Panc1 (cell line): ENCODE data around the gene GDF11. TPM values are rescaled to one million over a fixed set of nuclear protein-coding genes. Genes with fewer than 3 reads are reported as not detected.
"Not testable (repeated sequence)": the region's sequence is repeated elsewhere in the genome, so short reads cannot be mapped to it uniquely, and the experiment has no call there.

Source experiments
- ATAC-seq: fragments of 200-7000 bp; cut with Tn5 transposase; 2 replicates; pipeline ENCODE4 v1.9.1; 2020; ENCODE audit warnings: mild to moderate bottlenecking, moderate library complexity
- BruUV-seq: library from RNA; stranded (reverse); fragments of 400-500 nt; replicated peaks from 2 replicates; lab custom pipeline; 2021; lab: Mats Ljungman, UMichigan
- CTCF ChIA-PET: fragments of 300-600 bp; sonication (Branson Sonifier 250); formaldehyde crosslinking; loops from one replicate; lab custom pipeline; 2022; ENCODE audit warnings: antibody characterized with exemption; lab: Charles Lee
- POLR2A ChIA-PET: fragments of 300-600 bp; sonication (Branson Sonifier 250); formaldehyde crosslinking; loops from one replicate; lab custom pipeline; 2022; ENCODE audit warnings: antibody characterized with exemption; lab: Charles Lee
- DNase-seq: peaks from one replicate; pipeline ENCODE4 v3.0.0-alpha.2; 2010; ENCODE audit warnings: low read depth, low spot score
- H3K27ac ChIP-seq: 2 replicates; pipeline ENCODE4 v1.5.1; 2011; ENCODE audit warnings: mild to moderate bottlenecking, low read length, inconsistent platforms
- H3K27me3 ChIP-seq: fragments of 200-500 bp; sonication (Bioruptor generic); 2 replicates; pipeline ENCODE4 v1.6.0; 2014; ENCODE audit warnings: low read length, inconsistent platforms; ENCODE audit not compliant: control insufficient read depth, insufficient read depth
- H3K36me3 ChIP-seq: fragments of 200-500 bp; sonication (Bioruptor generic); 2 replicates; pipeline ENCODE4 v1.5.1; 2014; ENCODE audit warnings: inconsistent platforms, mild to moderate bottlenecking, low read length, moderate library complexity; ENCODE audit not compliant: control insufficient read depth, insufficient read depth
- H3K4me1 ChIP-seq: 2 replicates; pipeline ENCODE4 v1.5.1; 2011; ENCODE audit warnings: inconsistent platforms, mild to moderate bottlenecking, low read length, moderate library complexity; ENCODE audit not compliant: control insufficient read depth, insufficient read depth
- H3K4me3 ChIP-seq, 2 experiments: 2 replicates each; pipeline ENCODE4 v1.5.1; 2011 to 2012; ENCODE audit warnings: low read depth in 2 of 2, low read length in 2 of 2, mild to moderate bottlenecking in 2 of 2, inconsistent platforms in 1 of 2, moderate library complexity in 1 of 2
- H3K9me3 ChIP-seq: fragments of 200-500 bp; sonication (Bioruptor generic); 2 replicates; pipeline ENCODE4 v1.5.1; 2014; ENCODE audit warnings: low read depth, mild to moderate bottlenecking, inconsistent platforms, low read length, moderate library complexity; ENCODE audit not compliant: control insufficient read depth, insufficient read depth
- CTCF ChIP-seq: fragments of 450-650 bp; IDR thresholded peaks from 2 replicates; pipeline ENCODE4 v1.5.1; 2017; ENCODE audit warnings: mild to moderate bottlenecking
- POLR2AphosphoS5 ChIP-seq: IDR thresholded peaks from 2 replicates; pipeline ENCODE4 v1.6.1; 2012; ENCODE audit warnings: mild to moderate bottlenecking, low read depth, low read length, moderate library complexity
- REST ChIP-seq, 2 experiments: IDR thresholded peaks; 2 replicates each; pipeline ENCODE4 v1.6.1; 2011 to 2012; ENCODE audit warnings: low read depth in 2 of 2, control low read depth in 1 of 2, low read length in 1 of 2, mild to moderate bottlenecking in 1 of 2, moderate library complexity in 1 of 2; ENCODE audit not compliant: insufficient read depth in 1 of 2
- SIN3A ChIP-seq: IDR thresholded peaks from 2 replicates; pipeline ENCODE4 v1.6.1; 2012; ENCODE audit warnings: low read depth, mild to moderate bottlenecking, low read length, moderate library complexity, borderline replicate concordance; ENCODE audit not compliant: insufficient read depth
- TCF7L2 ChIP-seq: IDR thresholded peaks from 2 replicates; pipeline ENCODE4 v1.6.1; 2011; ENCODE audit warnings: mild to moderate bottlenecking, low read depth, low read length, inconsistent platforms
- in situ Hi-C: cut with HindIII; loops from 2 replicates; pipeline ENCODE4 v1.10.0; 2016; ENCODE audit warnings: low sequenced_read_pairs, low pct_unique_long_range_greater_than_20kb
- intact Hi-C: fragments of 100-400 bp; cut with micrococcal nuclease; formaldehyde crosslinking; loops from one replicate; pipeline ENCODE4 v1.10.0; 2022; ENCODE audit not compliant: unreplicated experiment
- total RNA-seq: library from RNA; stranded (reverse); gene quantifications from one replicate; pipeline ENCODE4 v1.2.1, GENCODE V29; 2021; ENCODE audit not compliant: unreplicated experiment

Gene GDF11
- total RNA-seq, 1 experiment from 2014 or later: 11.8 TPM

DNA sequence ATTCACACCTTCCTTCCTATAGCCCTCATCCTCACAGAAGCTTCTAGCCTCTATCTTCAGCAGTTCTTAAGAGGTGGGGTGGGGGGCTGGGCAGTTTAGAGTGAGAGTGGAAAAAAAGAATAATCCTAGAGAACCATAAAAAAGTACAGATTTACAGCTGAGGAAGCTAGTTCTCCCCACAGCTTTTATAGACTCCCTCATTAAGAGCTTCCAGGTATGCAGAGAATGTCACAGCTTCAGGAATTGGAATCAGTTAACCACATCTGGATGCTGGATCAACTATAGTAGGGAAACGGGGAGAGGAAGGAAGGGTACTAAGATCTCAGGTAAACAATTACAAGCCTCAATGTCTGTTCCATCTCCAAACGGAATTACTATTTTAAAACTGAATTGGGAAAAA, 12.3 kb downstream of the GDF11 start:
- Histone ChIP-seq H3K27ac (no peak overlapping the region), H3K9me3 (no peaks in the 10 kb centered on the region), H3K27me3 (no peaks in the 10 kb centered on the region), H3K4me3 (no peak overlapping the region), H3K4me1 (no peaks in the 10 kb centered on the region), H3K36me3 (peaks cover 22% of the 10 kb centered on the region)
- in situ Hi-C loops (no loop called here), intact Hi-C loops (no loop called here)
- POLR2A ChIA-PET: no interaction called here
- no peak for DNase-seq
- CTCF ChIA-PET: no interaction called here
- no TSS peak for BruUV-seq
- TF ChIP-seq REST (IDR thresholded peaks at IDR 0.05; ENCODE audit: insufficient read depth in 1 of 2, low read depth in 2 of 2, low read length in 1 of 2): no peak
- TF ChIP-seq CTCF: no peak
- no peak for TF ChIP-seq SIN3A
- no peak for TF ChIP-seq POLR2AphosphoS5
- no peak for ATAC-seq

DNA sequence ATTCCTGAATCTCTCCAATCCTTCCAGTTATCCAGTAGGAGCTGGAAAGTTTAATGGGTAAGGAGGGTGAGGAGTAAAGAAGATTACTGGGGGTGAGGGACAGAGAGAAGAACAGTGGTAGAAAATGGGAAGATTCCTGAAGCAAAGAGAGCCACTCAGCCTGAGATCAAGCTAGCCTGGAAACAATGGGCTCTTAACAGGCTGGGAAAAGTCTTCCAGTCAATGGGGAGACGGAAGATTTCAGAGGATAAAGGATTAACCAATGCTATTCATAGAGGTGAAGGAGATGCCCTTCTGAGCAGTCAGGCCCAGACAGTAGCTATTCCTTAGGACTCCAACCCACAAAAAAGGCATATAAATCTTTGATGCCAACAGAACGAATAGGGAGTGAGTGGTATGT, 14.8 kb downstream of the GDF11 start:
- in situ Hi-C loops: no loop called here
- H3K27me3 ChIP-seq: no peaks in the 10 kb centered on the region
- H3K4me3 ChIP-seq: no peak overlapping the region
- 0 out of 2 replicates have a peak, but pooled peaks have one; percentile 47 for ATAC-seq
- POLR2A ChIA-PET: no interaction called here
- TF ChIP-seq REST (IDR thresholded peaks at IDR 0.05; ENCODE audit: insufficient read depth in 1 of 2, low read depth in 2 of 2, low read length in 1 of 2) (no peak), TCF7L2 (no peak), POLR2AphosphoS5 (no peak), SIN3A (no peak), CTCF (no peak)
- CTCF ChIA-PET: no interaction called here
- H3K27ac ChIP-seq: no peak overlapping the region
- H3K4me1 ChIP-seq: no peaks in the 10 kb centered on the region
- no peak for DNase-seq
- intact Hi-C loops: no loop called here
- H3K36me3 ChIP-seq: peaks cover 21% of the 10 kb centered on the region
- BruUV-seq: no TSS peak
- H3K9me3 ChIP-seq: no peaks in the 10 kb centered on the region

DNA sequence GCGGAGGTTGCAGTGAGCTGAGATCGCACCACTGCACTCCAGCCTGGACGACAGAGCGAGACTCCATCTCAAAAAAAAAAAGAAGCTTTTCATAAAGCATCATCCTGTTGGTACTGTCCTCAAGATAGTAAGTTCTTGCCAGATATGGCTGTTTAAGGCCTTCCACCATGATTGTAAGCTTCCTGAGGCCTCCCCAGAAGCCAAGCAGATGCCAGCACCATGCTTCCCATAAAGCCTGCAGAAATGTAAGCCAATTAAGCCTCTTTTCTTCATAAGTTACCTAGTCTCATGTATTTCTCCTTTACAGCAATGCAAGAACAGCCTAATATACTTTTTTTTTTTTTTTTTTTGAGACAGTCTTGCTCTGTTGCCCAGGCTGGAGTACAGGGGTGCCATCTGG, 15.7 kb downstream of the GDF11 start:
- H3K9me3 ChIP-seq, H3K4me3 ChIP-seq, ATAC-seq, BruUV-seq, POLR2A ChIA-PET, H3K27ac ChIP-seq, CTCF ChIA-PET, in situ Hi-C loops, DNase-seq, H3K4me1 ChIP-seq, intact Hi-C loops, H3K27me3 ChIP-seq: not testable (repeated sequence)
- peaks cover 21% of the 10 kb centered on the region for H3K36me3 ChIP-seq
